ENCODE data around the gene BARHL1. TPM values are rescaled to one million over a fixed set of nuclear protein-coding genes. Genes with fewer than 3 reads are reported as not detected.

The BARHL1 gene
- total RNA-seq, 6 experiments from 2014 or later: not detected

GRCh38 chr9:132539096-132539495, 43.3 kb upstream of the BARHL1 start:
- H3K27ac Mint-ChIP-seq: no peak overlapping the region
- DNase-seq: no peak
- H3K36me3 Mint-ChIP-seq (ENCODE audit: low read depth): no peaks in the 10 kb centered on the region
- peaks cover 48% of the 10 kb centered on the region for H3K27me3 Mint-ChIP-seq (ENCODE audit: insufficient read depth)
- TF ChIP-seq CTCF (IDR thresholded peaks at IDR 0.05): no peak
- H3K4me3 Mint-ChIP-seq: no peak overlapping the region
- H3K9me3 Mint-ChIP-seq: peaks cover 5% of the 10 kb centered on the region
- no peaks in the 10 kb centered on the region for H3K4me1 Mint-ChIP-seq (ENCODE audit: low read depth)

GRCh38 chr9:132541051-132541450, 41.4 kb upstream of the BARHL1 start:
- Mint-ChIP-seq H3K4me1 (ENCODE audit: low read depth) (no peaks in the 10 kb centered on the region), H3K9me3 (no peaks in the 10 kb centered on the region), H3K27ac (no peak overlapping the region), H3K4me3 (no peak overlapping the region), H3K36me3 (ENCODE audit: low read depth) (no peaks in the 10 kb centered on the region), H3K27me3 (ENCODE audit: insufficient read depth) (peaks cover 55% of the 10 kb centered on the region)
- no peak for DNase-seq
- TF ChIP-seq CTCF (IDR thresholded peaks at IDR 0.05): no peak

GRCh38 chr9:132541870-132542830, 40.3 kb upstream of the BARHL1 start:
- Mint-ChIP-seq H3K36me3 (ENCODE audit: low read depth) (no peaks in the 10 kb centered on the region), H3K4me1 (ENCODE audit: low read depth) (no peaks in the 10 kb centered on the region), H3K4me3 (no peak overlapping the region), H3K27me3 (ENCODE audit: insufficient read depth) (peaks cover 54% of the 10 kb centered on the region), H3K27ac (no peak overlapping the region), H3K9me3 (no peaks in the 10 kb centered on the region)
- DNase-seq: no peak
- no peak for TF ChIP-seq CTCF (IDR thresholded peaks at IDR 0.05)

- Mint-ChIP-seq H3K27ac (no peak overlapping the region), H3K4me3 (no peak overlapping the region), H3K36me3 (ENCODE audit: low read depth) (no peaks in the 10 kb centered on the region), H3K27me3 (ENCODE audit: insufficient read depth) (peaks cover 49% of the 10 kb centered on the region), H3K9me3 (no peaks in the 10 kb centered on the region), H3K4me1 (ENCODE audit: low read depth) (no peaks in the 10 kb centered on the region)
- TF ChIP-seq CTCF (IDR thresholded peaks at IDR 0.05): no peak
- no peak for DNase-seq
Measured at GRCh38 chr9:132543251-132543650, 39.2 kb upstream of the BARHL1 start.

GRCh38 chr9:132543960-132544359, 38.4 kb upstream of the BARHL1 start:
- no peak overlapping the region for H3K27ac Mint-ChIP-seq

More at GRCh38 chr9:132543960-132544359, 38.4 kb upstream of the BARHL1 start:
- Mint-ChIP-seq H3K4me3 (no peak overlapping the region), H3K9me3 (no peaks in the 10 kb centered on the region), H3K36me3 (ENCODE audit: low read depth) (no peaks in the 10 kb centered on the region), H3K4me1 (ENCODE audit: low read depth) (no peaks in the 10 kb centered on the region), H3K27me3 (ENCODE audit: insufficient read depth) (peaks cover 50% of the 10 kb centered on the region)
- no peak for TF ChIP-seq CTCF (IDR thresholded peaks at IDR 0.05)
- no peak for DNase-seq

All from HFFc6 (cell line).